ENCODE results near the gene SRGAP1. TPM values are rescaled to one million over a fixed set of nuclear protein-coding genes. Genes with fewer than 3 reads are reported as not detected.
"Not testable (repeated sequence)": the region's sequence is repeated elsewhere in the genome, so short reads cannot be mapped to it uniquely, and the experiment has no call there.

The SRGAP1 gene
- total RNA-seq, 1 experiment from 2014 or later, result 65.0 TPM

GRCh38 chr12:64010069-64010686, 165.7 kb downstream of the SRGAP1 start:
- Mint-ChIP-seq H3K27me3 (ENCODE audit: insufficient read depth, unreplicated experiment) (no peaks in the 10 kb centered on the region), H3K4me1 (ENCODE audit: insufficient read depth, unreplicated experiment) (peaks cover 6% of the 10 kb centered on the region), H3K27ac (ENCODE audit: low read depth, unreplicated experiment) (no peak overlapping the region), H3K9me3 (ENCODE audit: unreplicated experiment) (no peaks in the 10 kb centered on the region), H3K36me3 (ENCODE audit: insufficient read depth, unreplicated experiment) (no peaks in the 10 kb centered on the region), H3K4me3 (ENCODE audit: unreplicated experiment) (no peak overlapping the region)
- no peak for DNase-seq (ENCODE audit: unreplicated experiment)
- ChIA-PET POLR2A (no interaction called here), CTCF (no interaction called here)
- intact Hi-C loops (cut with micrococcal nuclease), result no loop called here
- BruUV-seq (replicated peaks), result no TSS peak
- no peak for TF ChIP-seq CTCF (IDR thresholded peaks at IDR 0.05; ENCODE audit: unreplicated experiment)

- Mint-ChIP-seq H3K27ac (ENCODE audit: low read depth, unreplicated experiment) (no peak overlapping the region), H3K4me1 (ENCODE audit: insufficient read depth, unreplicated experiment) (peaks cover 15% of the 10 kb centered on the region), H3K27me3 (ENCODE audit: insufficient read depth, unreplicated experiment) (no peaks in the 10 kb centered on the region), H3K9me3 (ENCODE audit: unreplicated experiment) (no peaks in the 10 kb centered on the region), H3K36me3 (ENCODE audit: insufficient read depth, unreplicated experiment) (peaks cover 42% of the 10 kb centered on the region), H3K4me3 (ENCODE audit: unreplicated experiment) (no peak overlapping the region)
- no TSS peak for BruUV-seq (replicated peaks)
- no peak for TF ChIP-seq CTCF (IDR thresholded peaks at IDR 0.05; ENCODE audit: unreplicated experiment)
- intact Hi-C loops (cut with micrococcal nuclease), result no loop called here
- ChIA-PET POLR2A (interaction anchor here (1.1 to 1.3 kb wide), 2 partner anchors 13 to 19 kb away, joined by 3 read pairs; no protein-coding TSS in a partner anchor), CTCF (interaction anchor here (0.6 kb wide), 1 partner anchor 298 kb away, joined by 5 read pairs; no protein-coding TSS in a partner anchor)
- DNase-seq (ENCODE audit: unreplicated experiment), result no peak
These were observed 172.0 kb downstream of the SRGAP1 start for GRCh38 chr12:64016521-64016920.

GRCh38 chr12:64018116-64018515, 173.6 kb downstream of the SRGAP1 start:
- H3K4me3 Mint-ChIP-seq (ENCODE audit: unreplicated experiment); BruUV-seq (replicated peaks); POLR2A ChIA-PET; H3K9me3 Mint-ChIP-seq (ENCODE audit: unreplicated experiment); intact Hi-C loops (cut with micrococcal nuclease); CTCF ChIA-PET; H3K27ac Mint-ChIP-seq (ENCODE audit: low read depth, unreplicated experiment); H3K27me3 Mint-ChIP-seq (ENCODE audit: insufficient read depth, unreplicated experiment); DNase-seq (ENCODE audit: unreplicated experiment): not testable (repeated sequence)
- Mint-ChIP-seq H3K4me1 (ENCODE audit: insufficient read depth, unreplicated experiment) (peaks cover 15% of the 10 kb centered on the region), H3K36me3 (ENCODE audit: insufficient read depth, unreplicated experiment) (peaks cover 58% of the 10 kb centered on the region)

GRCh38 chr12:64018524-64018923, 174.0 kb downstream of the SRGAP1 start:
- Mint-ChIP-seq H3K27ac (ENCODE audit: low read depth, unreplicated experiment) (peak overlapping the region; percentile 46), H3K36me3 (ENCODE audit: insufficient read depth, unreplicated experiment) (peaks cover 60% of the 10 kb centered on the region), H3K27me3 (ENCODE audit: insufficient read depth, unreplicated experiment) (no peaks in the 10 kb centered on the region), H3K4me1 (ENCODE audit: insufficient read depth, unreplicated experiment) (peaks cover 15% of the 10 kb centered on the region), H3K4me3 (ENCODE audit: unreplicated experiment) (no peak overlapping the region), H3K9me3 (ENCODE audit: unreplicated experiment) (no peaks in the 10 kb centered on the region)
- CTCF ChIA-PET, result no interaction called here
- no TSS peak for BruUV-seq (replicated peaks)
- no peak for TF ChIP-seq CTCF (IDR thresholded peaks at IDR 0.05; ENCODE audit: unreplicated experiment)
- POLR2A ChIA-PET, result no interaction called here
- no peak for DNase-seq (ENCODE audit: unreplicated experiment)
- intact Hi-C loops (cut with micrococcal nuclease), result no loop called here
